SK-N-SH treated with all-trans-retinoic acid at 6 μM for 48 hours (cell line): ENCODE results near the gene CYP4F12.

Experiments
- ATAC-seq: fragments of 200-7000 bp; cut with Tn5 transposase; 3 replicates; pipeline ENCODE4 v1.9.1; 2020; ENCODE audit warnings: mild to moderate bottlenecking, moderate library complexity
- ARNTL ChIP-seq: fragments of 450-650 bp; formaldehyde crosslinking; IDR thresholded peaks from 2 replicates; pipeline ENCODE4 v1.5.0; 2020; ENCODE audit warnings: low read depth, mild to moderate bottlenecking, moderate library complexity, borderline replicate concordance
- BACH2 ChIP-seq: fragments of 250-450 bp; sonication (Bioruptor Pico); IDR thresholded peaks from 2 replicates; pipeline ENCODE4 v1.9.0; 2021; ENCODE audit warnings: mild to moderate bottlenecking, borderline replicate concordance
- CSDC2 ChIP-seq: fragments of 250-450 bp; sonication (Bioruptor Pico); IDR thresholded peaks from 2 replicates; pipeline ENCODE4 v1.5.0; 2020; ENCODE audit warnings: mild to moderate bottlenecking, moderate library complexity
- ESRRG ChIP-seq: fragments of 250-450 bp; sonication (Bioruptor Pico); IDR thresholded peaks from 2 replicates; pipeline ENCODE4 v1.6.1; 2021; ENCODE audit warnings: mild to moderate bottlenecking
- GLIS3 ChIP-seq: fragments of 250-450 bp; sonication (Bioruptor Pico); IDR thresholded peaks from 2 replicates; pipeline ENCODE4 v1.5.0; 2020; ENCODE audit warnings: mild to moderate bottlenecking, moderate library complexity
- ISL1 ChIP-seq: fragments of 250-450 bp; sonication (Bioruptor Pico); IDR thresholded peaks from 2 replicates; pipeline ENCODE4 v2.1.2; 2022; ENCODE audit warnings: mild to moderate bottlenecking, moderate library complexity
- OSR1 ChIP-seq: fragments of 250-450 bp; sonication (Bioruptor Pico); IDR thresholded peaks from 2 replicates; pipeline ENCODE4 v1.8.0; 2022; ENCODE audit warnings: moderate library complexity, mild to moderate bottlenecking, inconsistent platforms
- PPARA ChIP-seq: fragments of 250-450 bp; sonication (Bioruptor Pico); IDR thresholded peaks from 2 replicates; pipeline ENCODE4 v1.5.0; 2020; ENCODE audit warnings: mild to moderate bottlenecking, borderline replicate concordance
- RARB ChIP-seq: fragments of 250-450 bp; sonication (Bioruptor Pico); IDR thresholded peaks from 2 replicates; pipeline ENCODE4 v1.8.0; 2021; ENCODE audit warnings: mild to moderate bottlenecking, moderate library complexity
- SNAI2 ChIP-seq: fragments of 250-450 bp; sonication (Bioruptor Pico); IDR thresholded peaks from 2 replicates; pipeline ENCODE4 v1.5.0; 2020; ENCODE audit warnings: mild to moderate bottlenecking, moderate library complexity
- TCF4 ChIP-seq: fragments of 250-450 bp; sonication (Bioruptor Pico); IDR thresholded peaks from 2 replicates; pipeline ENCODE4 v1.8.0; 2021; ENCODE audit warnings: mild to moderate bottlenecking, moderate library complexity, borderline replicate concordance
- TOX ChIP-seq: fragments of 250-450 bp; sonication (Bioruptor Pico); IDR thresholded peaks from 2 replicates; pipeline ENCODE4 v1.8.0; 2021; ENCODE audit warnings: mild to moderate bottlenecking, moderate library complexity, borderline replicate concordance
- ZC3H10 ChIP-seq: fragments of 250-450 bp; sonication (Bioruptor Pico); IDR thresholded peaks from 2 replicates; pipeline ENCODE4 v1.5.1; 2021; ENCODE audit warnings: mild to moderate bottlenecking, moderate library complexity
- ZFP3 ChIP-seq: fragments of 250-450 bp; sonication (Bioruptor Pico); IDR thresholded peaks from 2 replicates; pipeline ENCODE4 v1.5.0; 2020; ENCODE audit warnings: mild to moderate bottlenecking, moderate library complexity
- ZFP30 ChIP-seq: fragments of 450-650 bp; formaldehyde crosslinking; IDR thresholded peaks from 2 replicates; pipeline ENCODE4 v1.5.0; 2022; ENCODE audit warnings: mild to moderate bottlenecking, moderate library complexity
- ZNF565 ChIP-seq: fragments of 450-650 bp; formaldehyde crosslinking; conservative IDR thresholded peaks from 2 replicates; pipeline ENCODE4 v1.5.0; 2020; ENCODE audit warnings: low read depth, mild to moderate bottlenecking, moderate library complexity
- ZNF8 ChIP-seq: fragments of 450-650 bp; formaldehyde crosslinking; IDR thresholded peaks from 2 replicates; pipeline ENCODE4 v1.5.0; 2020; ENCODE audit warnings: mild to moderate bottlenecking, moderate library complexity
- TF ChIP-seq, protein P1 (sequence below): fragments of 250-450 bp; sonication (Bioruptor Pico); IDR thresholded peaks from 2 replicates; pipeline ENCODE4 v1.5.1; 2020; ENCODE audit warnings: low read depth, mild to moderate bottlenecking, moderate library complexity
- TF ChIP-seq, protein P2 (sequence below): fragments of 250-450 bp; sonication (Bioruptor Pico); IDR thresholded peaks from 2 replicates; pipeline ENCODE4 v1.8.0; 2020; ENCODE audit warnings: mild to moderate bottlenecking, moderate library complexity, borderline replicate concordance
- TF ChIP-seq, protein P3 (sequence below): fragments of 250-450 bp; sonication (Bioruptor Pico); IDR thresholded peaks from 2 replicates; pipeline ENCODE4 v1.8.0; 2021; ENCODE audit warnings: low read depth, mild to moderate bottlenecking, moderate library complexity, borderline replicate concordance
- TF ChIP-seq, protein P4 (sequence below): fragments of 250-450 bp; sonication (Bioruptor Pico); IDR thresholded peaks from 2 replicates; pipeline ENCODE4 v1.5.1; 2021; ENCODE audit warnings: mild to moderate bottlenecking, moderate library complexity
- TF ChIP-seq, protein P5 (sequence below): fragments of 250-450 bp; sonication (Bioruptor Pico); IDR thresholded peaks from 2 replicates; pipeline ENCODE4 v1.5.0; 2020; ENCODE audit warnings: mild to moderate bottlenecking, moderate library complexity

The CYP4F12 gene

DNA sequence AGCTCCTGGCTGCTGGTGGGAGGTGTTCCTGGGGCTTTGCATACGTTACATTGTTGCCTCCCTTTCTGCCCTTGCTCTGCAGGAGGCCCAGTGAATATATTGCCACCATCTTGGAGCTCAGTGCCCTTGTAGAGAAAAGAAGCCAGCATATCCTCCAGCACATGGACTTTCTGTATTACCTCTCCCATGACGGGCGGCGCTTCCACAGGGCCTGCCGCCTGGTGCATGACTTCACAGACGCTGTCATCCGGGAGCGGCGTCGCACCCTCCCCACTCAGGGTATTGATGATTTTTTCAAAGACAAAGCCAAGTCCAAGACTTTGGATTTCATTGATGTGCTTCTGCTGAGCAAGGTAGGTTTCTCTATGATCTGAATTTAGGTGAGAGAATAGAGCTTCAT, 10.5 kb downstream of the CYP4F12 start:
- no peak for ATAC-seq
- TF ChIP-seq, protein P1, sequence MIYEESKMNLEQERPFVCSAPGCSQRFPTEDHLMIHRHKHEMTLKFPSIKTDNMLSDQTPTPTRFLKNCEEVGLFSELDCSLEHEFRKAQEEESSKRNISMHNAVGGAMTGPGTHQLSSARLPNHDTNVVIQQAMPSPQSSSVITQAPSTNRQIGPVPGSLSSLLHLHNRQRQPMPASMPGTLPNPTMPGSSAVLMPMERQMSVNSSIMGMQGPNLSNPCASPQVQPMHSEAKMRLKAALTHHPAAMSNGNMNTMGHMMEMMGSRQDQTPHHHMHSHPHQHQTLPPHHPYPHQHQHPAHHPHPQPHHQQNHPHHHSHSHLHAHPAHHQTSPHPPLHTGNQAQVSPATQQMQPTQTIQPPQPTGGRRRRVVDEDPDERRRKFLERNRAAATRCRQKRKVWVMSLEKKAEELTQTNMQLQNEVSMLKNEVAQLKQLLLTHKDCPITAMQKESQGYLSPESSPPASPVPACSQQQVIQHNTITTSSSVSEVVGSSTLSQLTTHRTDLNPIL (CRISPR knock-in tag): no peak
- TF ChIP-seq ZC3H10 (CRISPR knock-in tag) (no peak), ESRRG (CRISPR knock-in tag) (no peak), OSR1 (CRISPR knock-in tag) (no peak), ZNF8 (CRISPR knock-in tag) (no peak), RARB (CRISPR knock-in tag) (no peak), BACH2 (CRISPR knock-in tag) (no peak), ZNF565 (CRISPR knock-in tag) (no peak), PPARA (CRISPR knock-in tag) (no peak), ZFP30 (CRISPR knock-in tag) (no peak), ZFP3 (CRISPR knock-in tag) (no peak), CSDC2 (CRISPR knock-in tag) (no peak), TOX (CRISPR knock-in tag) (no peak)
- TF ChIP-seq, protein P2, sequence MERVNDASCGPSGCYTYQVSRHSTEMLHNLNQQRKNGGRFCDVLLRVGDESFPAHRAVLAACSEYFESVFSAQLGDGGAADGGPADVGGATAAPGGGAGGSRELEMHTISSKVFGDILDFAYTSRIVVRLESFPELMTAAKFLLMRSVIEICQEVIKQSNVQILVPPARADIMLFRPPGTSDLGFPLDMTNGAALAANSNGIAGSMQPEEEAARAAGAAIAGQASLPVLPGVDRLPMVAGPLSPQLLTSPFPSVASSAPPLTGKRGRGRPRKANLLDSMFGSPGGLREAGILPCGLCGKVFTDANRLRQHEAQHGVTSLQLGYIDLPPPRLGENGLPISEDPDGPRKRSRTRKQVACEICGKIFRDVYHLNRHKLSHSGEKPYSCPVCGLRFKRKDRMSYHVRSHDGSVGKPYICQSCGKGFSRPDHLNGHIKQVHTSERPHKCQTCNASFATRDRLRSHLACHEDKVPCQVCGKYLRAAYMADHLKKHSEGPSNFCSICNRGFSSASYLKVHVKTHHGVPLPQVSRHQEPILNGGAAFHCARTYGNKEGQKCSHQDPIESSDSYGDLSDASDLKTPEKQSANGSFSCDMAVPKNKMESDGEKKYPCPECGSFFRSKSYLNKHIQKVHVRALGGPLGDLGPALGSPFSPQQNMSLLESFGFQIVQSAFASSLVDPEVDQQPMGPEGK (CRISPR knock-in tag): no peak
- TF ChIP-seq, protein P3, sequence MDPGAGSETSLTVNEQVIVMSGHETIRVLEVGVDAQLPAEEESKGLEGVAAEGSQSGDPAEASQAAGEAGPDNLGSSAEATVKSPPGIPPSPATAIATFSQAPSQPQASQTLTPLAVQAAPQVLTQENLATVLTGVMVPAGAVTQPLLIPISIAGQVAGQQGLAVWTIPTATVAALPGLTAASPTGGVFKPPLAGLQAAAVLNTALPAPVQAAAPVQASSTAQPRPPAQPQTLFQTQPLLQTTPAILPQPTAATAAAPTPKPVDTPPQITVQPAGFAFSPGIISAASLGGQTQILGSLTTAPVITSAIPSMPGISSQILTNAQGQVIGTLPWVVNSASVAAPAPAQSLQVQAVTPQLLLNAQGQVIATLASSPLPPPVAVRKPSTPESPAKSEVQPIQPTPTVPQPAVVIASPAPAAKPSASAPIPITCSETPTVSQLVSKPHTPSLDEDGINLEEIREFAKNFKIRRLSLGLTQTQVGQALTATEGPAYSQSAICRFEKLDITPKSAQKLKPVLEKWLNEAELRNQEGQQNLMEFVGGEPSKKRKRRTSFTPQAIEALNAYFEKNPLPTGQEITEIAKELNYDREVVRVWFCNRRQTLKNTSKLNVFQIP (CRISPR knock-in tag): no peak

DNA sequence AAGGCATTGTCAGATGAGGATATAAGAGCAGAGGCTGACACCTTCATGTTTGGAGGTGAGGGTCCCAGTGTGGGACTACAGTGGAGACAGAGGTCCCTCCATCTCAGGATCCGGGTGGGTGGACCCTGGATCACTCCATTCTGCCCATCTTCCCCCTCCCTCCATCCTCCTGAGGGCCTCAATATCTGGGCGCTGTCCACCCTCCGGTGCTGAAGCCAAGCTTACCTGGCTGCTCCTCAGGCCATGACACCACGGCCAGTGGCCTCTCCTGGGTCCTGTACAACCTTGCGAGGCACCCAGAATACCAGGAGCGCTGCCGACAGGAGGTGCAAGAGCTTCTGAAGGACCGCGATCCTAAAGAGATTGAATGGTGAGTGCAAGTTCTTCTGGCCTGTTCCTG, 11.9 kb downstream of the CYP4F12 start:
- no peak for ATAC-seq
- TF ChIP-seq TOX (CRISPR knock-in tag) (no peak), TCF4 (CRISPR knock-in tag) (no peak), ISL1 (CRISPR knock-in tag) (no peak), ESRRG (CRISPR knock-in tag) (no peak), GLIS3 (no peak), ARNTL (CRISPR knock-in tag) (no peak), ZFP30 (CRISPR knock-in tag) (no peak), ZNF8 (CRISPR knock-in tag) (no peak), BACH2 (CRISPR knock-in tag) (no peak), SNAI2 (no peak), CSDC2 (CRISPR knock-in tag) (no peak), ZNF565 (CRISPR knock-in tag) (no peak), PPARA (CRISPR knock-in tag) (no peak), RARB (CRISPR knock-in tag) (no peak)
- TF ChIP-seq, protein P4, sequence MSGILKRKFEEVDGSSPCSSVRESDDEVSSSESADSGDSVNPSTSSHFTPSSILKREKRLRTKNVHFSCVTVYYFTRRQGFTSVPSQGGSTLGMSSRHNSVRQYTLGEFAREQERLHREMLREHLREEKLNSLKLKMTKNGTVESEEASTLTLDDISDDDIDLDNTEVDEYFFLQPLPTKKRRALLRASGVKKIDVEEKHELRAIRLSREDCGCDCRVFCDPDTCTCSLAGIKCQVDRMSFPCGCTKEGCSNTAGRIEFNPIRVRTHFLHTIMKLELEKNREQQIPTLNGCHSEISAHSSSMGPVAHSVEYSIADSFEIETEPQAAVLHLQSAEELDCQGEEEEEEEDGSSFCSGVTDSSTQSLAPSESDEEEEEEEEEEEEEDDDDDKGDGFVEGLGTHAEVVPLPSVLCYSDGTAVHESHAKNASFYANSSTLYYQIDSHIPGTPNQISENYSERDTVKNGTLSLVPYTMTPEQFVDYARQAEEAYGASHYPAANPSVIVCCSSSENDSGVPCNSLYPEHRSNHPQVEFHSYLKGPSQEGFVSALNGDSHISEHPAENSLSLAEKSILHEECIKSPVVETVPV (CRISPR knock-in tag): no peak
- TF ChIP-seq, protein P5, sequence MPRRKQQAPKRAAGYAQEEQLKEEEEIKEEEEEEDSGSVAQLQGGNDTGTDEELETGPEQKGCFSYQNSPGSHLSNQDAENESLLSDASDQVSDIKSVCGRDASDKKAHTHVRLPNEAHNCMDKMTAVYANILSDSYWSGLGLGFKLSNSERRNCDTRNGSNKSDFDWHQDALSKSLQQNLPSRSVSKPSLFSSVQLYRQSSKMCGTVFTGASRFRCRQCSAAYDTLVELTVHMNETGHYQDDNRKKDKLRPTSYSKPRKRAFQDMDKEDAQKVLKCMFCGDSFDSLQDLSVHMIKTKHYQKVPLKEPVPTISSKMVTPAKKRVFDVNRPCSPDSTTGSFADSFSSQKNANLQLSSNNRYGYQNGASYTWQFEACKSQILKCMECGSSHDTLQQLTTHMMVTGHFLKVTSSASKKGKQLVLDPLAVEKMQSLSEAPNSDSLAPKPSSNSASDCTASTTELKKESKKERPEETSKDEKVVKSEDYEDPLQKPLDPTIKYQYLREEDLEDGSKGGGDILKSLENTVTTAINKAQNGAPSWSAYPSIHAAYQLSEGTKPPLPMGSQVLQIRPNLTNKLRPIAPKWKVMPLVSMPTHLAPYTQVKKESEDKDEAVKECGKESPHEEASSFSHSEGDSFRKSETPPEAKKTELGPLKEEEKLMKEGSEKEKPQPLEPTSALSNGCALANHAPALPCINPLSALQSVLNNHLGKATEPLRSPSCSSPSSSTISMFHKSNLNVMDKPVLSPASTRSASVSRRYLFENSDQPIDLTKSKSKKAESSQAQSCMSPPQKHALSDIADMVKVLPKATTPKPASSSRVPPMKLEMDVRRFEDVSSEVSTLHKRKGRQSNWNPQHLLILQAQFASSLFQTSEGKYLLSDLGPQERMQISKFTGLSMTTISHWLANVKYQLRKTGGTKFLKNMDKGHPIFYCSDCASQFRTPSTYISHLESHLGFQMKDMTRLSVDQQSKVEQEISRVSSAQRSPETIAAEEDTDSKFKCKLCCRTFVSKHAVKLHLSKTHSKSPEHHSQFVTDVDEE: no peak
- TF ChIP-seq, protein P1 (CRISPR knock-in tag): no peak
- TF ChIP-seq, protein P2 (CRISPR knock-in tag): no peak
- TF ChIP-seq, protein P3 (CRISPR knock-in tag): no peak
